H9 (cell line): ENCODE results near the gene CASTOR1. TPM values are rescaled to one million over a fixed set of nuclear protein-coding genes. Genes with fewer than 3 reads are reported as not detected.

Experiments
- DNase-seq: peaks from one replicate; pipeline ENCODE4 v3.0.0-alpha.2; 2017
- H2AFZ ChIP-seq: one replicate; pipeline ENCODE4 v1.6.1; 2013; ENCODE audit warnings: mild to moderate bottlenecking, low read length, control low read depth, moderate library complexity
- H2AK5ac ChIP-seq: 2 replicates; pipeline ENCODE4 v1.6.1; 2013; ENCODE audit warnings: low read length, control low read depth, mixed read lengths; ENCODE audit not compliant: insufficient read length
- H2BK120ac ChIP-seq: one replicate; pipeline ENCODE4 v1.6.1; 2013; ENCODE audit warnings: low read depth, mild to moderate bottlenecking, low read length, control low read depth, inconsistent platforms; ENCODE audit not compliant: poor library complexity, severe bottlenecking
- H2BK12ac ChIP-seq: 2 replicates; pipeline ENCODE4 v1.6.1; 2013; ENCODE audit warnings: low read length, control low read depth, mixed read lengths, low read depth; ENCODE audit not compliant: insufficient read length
- H2BK15ac ChIP-seq: 2 replicates; pipeline ENCODE4 v1.6.1; 2013; ENCODE audit warnings: low read depth, low read length, control low read depth
- H2BK20ac ChIP-seq: one replicate; pipeline ENCODE4 v1.6.1; 2013; ENCODE audit warnings: low read depth, mild to moderate bottlenecking, low read length, control low read depth, inconsistent platforms; ENCODE audit not compliant: poor library complexity, severe bottlenecking
- H2BK5ac ChIP-seq: 2 replicates; pipeline ENCODE4 v1.6.1; 2013; ENCODE audit warnings: low read length, control low read depth, mixed read lengths; ENCODE audit not compliant: insufficient read length
- H3K14ac ChIP-seq: 2 replicates; pipeline ENCODE4 v1.6.1; 2013; ENCODE audit warnings: low read length, control low read depth; ENCODE audit not compliant: insufficient read depth
- H3K18ac ChIP-seq: 2 replicates; pipeline ENCODE4 v1.6.1; 2013; ENCODE audit warnings: low read depth, mild to moderate bottlenecking, mixed read lengths, low read length, control low read depth; ENCODE audit not compliant: insufficient read length
- H3K23ac ChIP-seq: 2 replicates; pipeline ENCODE4 v1.6.1; 2013; ENCODE audit warnings: low read length, control low read depth, mixed read lengths, low read depth; ENCODE audit not compliant: insufficient read length
- H3K23me2 ChIP-seq: 2 replicates; pipeline ENCODE4 v1.6.1; 2013; ENCODE audit warnings: low read depth, mild to moderate bottlenecking, mixed read lengths, low read length, control low read depth; ENCODE audit not compliant: insufficient read length, poor library complexity, severe bottlenecking
- H3K27ac ChIP-seq: 2 replicates; pipeline ENCODE4 v1.5.1; 2013; ENCODE audit warnings: low read length, control low read depth, mixed read lengths, low read depth; ENCODE audit not compliant: insufficient read length
- H3K27me3 ChIP-seq: 2 replicates; pipeline ENCODE4 v1.6.1; 2013; ENCODE audit warnings: low read length, control low read depth, inconsistent platforms; ENCODE audit not compliant: insufficient read depth
- H3K4ac ChIP-seq: 2 replicates; pipeline ENCODE4 v1.6.1; 2013; ENCODE audit warnings: low read depth, mild to moderate bottlenecking, control low read depth, inconsistent platforms, low read length, moderate library complexity
- H3K4me1 ChIP-seq: 2 replicates; pipeline ENCODE4 v1.6.1; 2013; ENCODE audit warnings: low read length, control low read depth, inconsistent platforms; ENCODE audit not compliant: insufficient read depth
- H3K4me2 ChIP-seq: 2 replicates; pipeline ENCODE4 v1.6.1; 2013; ENCODE audit warnings: low read length, control low read depth, mixed read lengths; ENCODE audit not compliant: insufficient read length, insufficient read depth
- H3K56ac ChIP-seq: 2 replicates; pipeline ENCODE4 v1.6.1; 2013; ENCODE audit warnings: low read depth, mild to moderate bottlenecking, mixed read lengths, low read length, control low read depth; ENCODE audit not compliant: insufficient read length
- H3K79me1 ChIP-seq: 2 replicates; pipeline ENCODE4 v1.6.1; 2013; ENCODE audit warnings: low read depth, mild to moderate bottlenecking, moderate library complexity, low read length, control low read depth, inconsistent platforms; ENCODE audit not compliant: insufficient read depth, poor library complexity, severe bottlenecking
- H3K79me2 ChIP-seq: 2 replicates; pipeline ENCODE4 v1.6.1; 2013; ENCODE audit warnings: low read length, control low read depth, inconsistent platforms; ENCODE audit not compliant: insufficient read depth
- H3K9ac ChIP-seq: 2 replicates; pipeline ENCODE4 v1.6.1; 2013; ENCODE audit warnings: low read length, control low read depth, mixed read lengths; ENCODE audit not compliant: insufficient read length; ENCODE audit errors: extremely low read depth
- H3K9me3 ChIP-seq: one replicate; pipeline ENCODE4 v1.6.1; 2013; ENCODE audit warnings: low read depth, low read length, inconsistent platforms; ENCODE audit not compliant: control insufficient read depth
- H3T11ph ChIP-seq: one replicate; pipeline ENCODE4 v1.6.1; 2013; ENCODE audit warnings: mild to moderate bottlenecking, low read length, control low read depth, inconsistent platforms
- H4K20me1 ChIP-seq: one replicate; pipeline ENCODE4 v1.6.1; 2013; ENCODE audit not compliant: control insufficient read depth, insufficient read length, insufficient read depth
- H4K5ac ChIP-seq: 2 replicates; pipeline ENCODE4 v1.6.1; 2013; ENCODE audit warnings: low read depth, mild to moderate bottlenecking, mixed read lengths, low read length, control low read depth; ENCODE audit not compliant: insufficient read length
- H4K8ac ChIP-seq: replicated peaks from 2 replicates; pipeline ENCODE4 v1.6.1; 2013; ENCODE audit warnings: low read length, control low read depth, mixed read lengths, low read depth; ENCODE audit not compliant: insufficient read length
- H4K91ac ChIP-seq: 2 replicates; pipeline ENCODE4 v1.6.1; 2013; ENCODE audit warnings: low read depth, mild to moderate bottlenecking, moderate library complexity, mixed read lengths, low read length, control low read depth; ENCODE audit not compliant: insufficient read length
- H3K27ac Mint-ChIP-seq, 3 experiments: 2 replicates in 2 of 3; 3 replicates in 1 of 3; pipeline ENCODE4 v1.8.0; 2020 to 2021; ENCODE audit warnings: mixed read lengths in 3 of 3, mild to moderate bottlenecking in 1 of 3, moderate library complexity in 1 of 3
- H3K27me3 Mint-ChIP-seq: 2 replicates; pipeline ENCODE4 v1.8.0; 2021; ENCODE audit warnings: low read depth, mild to moderate bottlenecking, moderate library complexity, mixed read lengths
- H3K36me3 Mint-ChIP-seq, 3 experiments: 2 replicates in 2 of 3; 3 replicates in 1 of 3; pipeline ENCODE4 v1.8.0; 2020 to 2021; ENCODE audit warnings: low read depth in 3 of 3, mixed read lengths in 3 of 3; ENCODE audit not compliant: insufficient read depth in 1 of 3
- H3K4me1 Mint-ChIP-seq, 2 experiments: 2 replicates each; pipeline ENCODE4 v1.8.0; 2020; ENCODE audit warnings: mixed read lengths in 2 of 2
- H3K4me3 Mint-ChIP-seq, 2 experiments: 2 replicates in 1 of 2; 3 replicates in 1 of 2; pipeline ENCODE4 v1.8.0; 2020 to 2021; ENCODE audit warnings: mild to moderate bottlenecking in 2 of 2, mixed read lengths in 2 of 2, moderate library complexity in 1 of 2
- H3K9me3 Mint-ChIP-seq, 2 experiments: 2 replicates in 1 of 2; 3 replicates in 1 of 2; pipeline ENCODE4 v1.8.0; 2020; ENCODE audit warnings: mild to moderate bottlenecking in 2 of 2, mixed read lengths in 2 of 2, moderate library complexity in 1 of 2
- CTCF ChIP-seq: fragments of 200-600 bp; sonication (generic); conservative IDR thresholded peaks from 3 replicates; pipeline ENCODE4 v1.8.0; 2021; ENCODE audit warnings: antibody characterized with exemption, mild to moderate bottlenecking
- WGBS: extraction: QIAGEN DNeasy Blood & Tissue Kit; methylation state at CpG from one replicate; pipeline ENCODE4 v1.1.7; 2013; ENCODE audit warnings: missing lambda C conversion rate, low lambda C conversion rate, mixed read lengths; ENCODE audit not compliant: insufficient read length; ENCODE audit errors: extremely low coverage; 5-methylcytosine and 5-hydroxymethylcytosine counted together
- total RNA-seq: library from RNA; stranded (reverse); gene quantifications from 2 replicates; pipeline ENCODE4 v1.2.1, GENCODE V29; 2021

Gene CASTOR1
- total RNA-seq, 1 experiment from 2014 or later = 8.8 TPM

GRCh38 chr22:30245181-30245984 is 43.9 kb downstream of the CASTOR1 start:
- peaks cover 0 to 20% (median 7%) of the 10 kb centered on the region in 3 experiments; a peak in 4 of 7 replicates for H3K36me3 Mint-ChIP-seq
- Histone ChIP-seq H2BK15ac (no peak overlapping the region), H3K23ac (no peak overlapping the region), H3K27ac (no peak overlapping the region), H3K27me3 (no peaks in the 10 kb centered on the region), H3K23me2 (peaks cover 9% of the 10 kb centered on the region), H4K91ac (no peak overlapping the region), H2AFZ (no peak overlapping the region), H3K18ac (peak overlapping the region; percentile 31), H4K20me1 (peaks cover 3% of the 10 kb centered on the region), H3K4me1 (no peaks in the 10 kb centered on the region), H4K8ac (no peak overlapping the region), H3K9me3 (no peaks in the 10 kb centered on the region), H3K4ac (no peak overlapping the region), H4K5ac (no peak overlapping the region), H3K14ac (no peak overlapping the region), H3K79me2 (no peaks in the 10 kb centered on the region), H3T11ph (no peak overlapping the region), H2BK12ac (no peak overlapping the region), H3K4me2 (peak overlapping the region; percentile 78), H2BK120ac (no peak overlapping the region), H2BK5ac (no peak overlapping the region), H2BK20ac (no peak overlapping the region), H3K9ac (no peak overlapping the region), H3K56ac (no peak overlapping the region), H3K79me1 (no peaks in the 10 kb centered on the region), H2AK5ac (no peak overlapping the region)
- peaks cover 28 to 31% of the 10 kb centered on the region in 2 experiments for H3K4me1 Mint-ChIP-seq
- peaks cover 9% of the 10 kb centered on the region for H3K27me3 Mint-ChIP-seq
- peak; percentile 63 for DNase-seq
- no peak for TF ChIP-seq CTCF
- peak overlapping the region in 1 of 3 experiments; percentile 69; a peak in 2 of 7 replicates for H3K27ac Mint-ChIP-seq
- H3K9me3 Mint-ChIP-seq = no peaks in the 10 kb centered on the region
- peak overlapping the region; percentile 88 to 89 for H3K4me3 Mint-ChIP-seq
- no CpG with 5 or more reads among the region's 15 CpGs for WGBS
